22Rv1 (cell line): ENCODE data around the gene CDH18.

Experiments used
- ZFX ChIP-seq: fragments of 450-650 bp; IDR thresholded peaks from 2 replicates; pipeline ENCODE4 v1.6.1; 2017; ENCODE audit warnings: antibody characterized with exemption, borderline replicate concordance
- TF ChIP-seq, protein P1 (sequence below): fragments of 450-650 bp; IDR thresholded peaks from 2 replicates; pipeline ENCODE4 v1.5.1; 2017; ENCODE audit warnings: mild to moderate bottlenecking

DNA sequence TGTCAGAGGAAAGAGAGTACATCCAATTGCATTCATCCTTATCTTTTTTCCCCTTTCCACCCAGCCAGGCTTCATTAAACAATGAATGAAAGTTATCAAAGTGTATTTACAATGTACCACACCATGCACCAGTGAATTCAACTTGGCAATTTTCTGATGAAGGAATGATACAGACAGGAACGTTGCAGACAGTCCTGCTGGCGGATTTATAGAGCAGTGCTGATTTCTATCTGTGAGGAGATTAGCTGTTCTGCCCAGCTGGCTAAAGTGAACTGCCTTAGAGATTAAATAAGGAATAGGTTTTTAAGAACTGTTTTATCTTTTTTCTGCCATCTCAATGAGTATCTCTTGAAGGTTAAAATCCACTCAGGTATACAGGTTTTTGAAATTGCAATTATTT, 403.9 kb downstream of the CDH18 start:
- TF ChIP-seq, protein P1, sequence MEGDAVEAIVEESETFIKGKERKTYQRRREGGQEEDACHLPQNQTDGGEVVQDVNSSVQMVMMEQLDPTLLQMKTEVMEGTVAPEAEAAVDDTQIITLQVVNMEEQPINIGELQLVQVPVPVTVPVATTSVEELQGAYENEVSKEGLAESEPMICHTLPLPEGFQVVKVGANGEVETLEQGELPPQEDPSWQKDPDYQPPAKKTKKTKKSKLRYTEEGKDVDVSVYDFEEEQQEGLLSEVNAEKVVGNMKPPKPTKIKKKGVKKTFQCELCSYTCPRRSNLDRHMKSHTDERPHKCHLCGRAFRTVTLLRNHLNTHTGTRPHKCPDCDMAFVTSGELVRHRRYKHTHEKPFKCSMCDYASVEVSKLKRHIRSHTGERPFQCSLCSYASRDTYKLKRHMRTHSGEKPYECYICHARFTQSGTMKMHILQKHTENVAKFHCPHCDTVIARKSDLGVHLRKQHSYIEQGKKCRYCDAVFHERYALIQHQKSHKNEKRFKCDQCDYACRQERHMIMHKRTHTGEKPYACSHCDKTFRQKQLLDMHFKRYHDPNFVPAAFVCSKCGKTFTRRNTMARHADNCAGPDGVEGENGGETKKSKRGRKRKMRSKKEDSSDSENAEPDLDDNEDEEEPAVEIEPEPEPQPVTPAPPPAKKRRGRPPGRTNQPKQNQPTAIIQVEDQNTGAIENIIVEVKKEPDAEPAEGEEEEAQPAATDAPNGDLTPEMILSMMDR, result no peak
- no peak for TF ChIP-seq ZFX
